ENCODE results near the gene SLC16A2.

DNA sequence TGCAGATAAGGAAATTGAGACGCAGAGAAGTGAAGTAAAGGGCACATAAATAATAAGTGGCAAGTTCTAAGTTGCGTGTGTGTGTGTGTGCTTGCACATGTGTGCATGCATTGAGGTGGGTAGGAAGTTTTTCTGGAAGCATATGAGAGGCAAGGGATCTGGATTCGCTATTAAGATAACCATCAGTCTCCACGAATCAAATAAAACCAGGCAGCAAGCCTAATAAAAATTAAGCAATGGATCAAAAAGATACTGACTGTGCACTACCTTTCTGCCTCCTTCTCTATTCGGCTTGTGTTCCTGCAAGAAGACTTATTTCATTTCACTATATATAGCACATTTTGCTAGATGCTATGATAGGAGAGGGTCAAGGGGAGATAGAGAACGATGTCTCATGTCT lies 23.8 kb downstream of the SLC16A2 start:
- TF ChIP-seq, protein P1, sequence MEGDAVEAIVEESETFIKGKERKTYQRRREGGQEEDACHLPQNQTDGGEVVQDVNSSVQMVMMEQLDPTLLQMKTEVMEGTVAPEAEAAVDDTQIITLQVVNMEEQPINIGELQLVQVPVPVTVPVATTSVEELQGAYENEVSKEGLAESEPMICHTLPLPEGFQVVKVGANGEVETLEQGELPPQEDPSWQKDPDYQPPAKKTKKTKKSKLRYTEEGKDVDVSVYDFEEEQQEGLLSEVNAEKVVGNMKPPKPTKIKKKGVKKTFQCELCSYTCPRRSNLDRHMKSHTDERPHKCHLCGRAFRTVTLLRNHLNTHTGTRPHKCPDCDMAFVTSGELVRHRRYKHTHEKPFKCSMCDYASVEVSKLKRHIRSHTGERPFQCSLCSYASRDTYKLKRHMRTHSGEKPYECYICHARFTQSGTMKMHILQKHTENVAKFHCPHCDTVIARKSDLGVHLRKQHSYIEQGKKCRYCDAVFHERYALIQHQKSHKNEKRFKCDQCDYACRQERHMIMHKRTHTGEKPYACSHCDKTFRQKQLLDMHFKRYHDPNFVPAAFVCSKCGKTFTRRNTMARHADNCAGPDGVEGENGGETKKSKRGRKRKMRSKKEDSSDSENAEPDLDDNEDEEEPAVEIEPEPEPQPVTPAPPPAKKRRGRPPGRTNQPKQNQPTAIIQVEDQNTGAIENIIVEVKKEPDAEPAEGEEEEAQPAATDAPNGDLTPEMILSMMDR (IDR thresholded peaks at IDR 0.05; ENCODE audit: insufficient read depth, low read length, poor library complexity, severe bottlenecking), result no peak
- TF ChIP-seq EZH2phosphoT487 (conservative IDR thresholded peaks at IDR 0.05; ENCODE audit: low read length), result no peak
